ENCODE data around the gene DNMBP.
"Not testable (repeated sequence)": the region's sequence is repeated elsewhere in the genome, so short reads cannot be mapped to it uniquely, and the experiment has no call there.

The DNMBP gene

DNA sequence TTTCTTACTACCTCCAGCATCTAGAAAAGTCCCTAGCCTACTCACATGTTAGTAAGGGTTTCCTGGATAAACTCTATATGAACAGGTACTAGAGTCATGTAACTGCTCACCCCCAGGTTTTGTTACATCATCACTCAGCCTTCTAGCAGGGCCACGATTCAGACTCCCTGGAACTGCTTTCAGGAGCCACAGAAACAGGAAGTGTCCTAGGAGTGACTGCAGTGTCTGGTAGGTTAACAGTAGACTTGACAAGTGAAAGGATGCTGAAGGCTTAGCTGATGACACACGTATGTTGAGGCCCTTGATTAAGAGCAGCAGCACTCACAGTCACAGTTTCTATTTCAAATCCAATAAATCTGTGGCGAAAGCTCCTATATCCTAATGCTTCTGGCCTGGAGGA is 101.2 kb downstream of the DNMBP start:
- DNase-seq: no peak

DNA sequence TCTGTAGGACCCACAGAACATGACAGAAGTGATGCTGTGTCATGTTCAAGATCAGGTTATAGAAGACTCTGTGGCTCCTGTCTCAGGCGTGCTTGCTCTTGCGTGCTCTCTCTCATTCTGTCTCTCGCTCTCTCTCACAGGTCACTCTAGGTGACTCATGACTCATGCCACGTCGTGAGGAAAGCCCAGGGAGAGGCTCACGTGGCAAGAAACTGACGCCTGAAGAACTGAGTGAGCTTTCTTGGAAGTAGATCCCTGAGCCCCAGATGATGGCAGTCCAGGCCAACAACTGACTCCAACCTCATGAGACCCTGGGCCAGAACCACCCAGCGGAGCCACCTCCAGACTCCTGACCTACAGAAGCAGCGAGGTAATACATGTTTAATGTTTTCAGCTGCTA is 103.3 kb downstream of the DNMBP start:
- no peak for DNase-seq

DNA sequence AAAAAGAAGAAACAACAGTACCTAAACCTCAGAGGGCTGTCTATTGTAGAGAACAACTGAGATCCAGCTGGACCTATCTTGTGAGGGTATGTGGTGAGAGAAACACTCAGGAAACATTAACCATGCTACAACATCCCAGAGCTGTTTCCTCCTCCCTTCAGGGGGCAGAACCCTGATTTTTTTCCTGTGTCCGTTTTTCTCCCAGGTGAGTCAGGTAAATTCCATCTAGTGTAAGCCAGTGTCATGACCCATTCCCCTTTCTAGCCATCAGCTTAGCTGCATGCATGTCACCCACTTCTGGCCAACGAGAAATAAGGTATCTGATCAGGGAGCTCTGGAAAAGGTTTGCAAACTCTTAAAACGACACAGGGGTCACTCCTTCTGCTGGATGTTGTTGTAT is 103.8 kb downstream of the DNMBP start:
- DNase-seq: no peak

DNA sequence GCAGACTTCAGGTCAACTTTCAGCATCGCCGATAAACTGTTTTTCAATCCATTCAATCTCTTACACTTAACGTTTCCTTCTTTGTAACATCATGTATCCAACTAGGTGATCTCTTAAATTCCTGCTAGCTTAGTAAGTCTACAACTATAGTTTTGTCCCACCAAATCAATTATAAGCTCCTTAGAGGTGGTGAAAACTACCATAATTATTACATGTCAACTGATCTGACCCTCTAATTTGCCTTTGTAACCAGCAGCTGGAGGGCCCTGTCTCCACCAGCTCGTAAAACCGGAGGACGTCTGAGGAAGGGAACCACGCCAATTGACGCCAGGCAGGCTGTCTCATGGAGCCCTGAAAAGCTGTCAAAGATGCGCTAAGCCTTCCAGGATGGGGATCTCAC is 113.9 kb downstream of the DNMBP start:
- no peak for DNase-seq

DNA sequence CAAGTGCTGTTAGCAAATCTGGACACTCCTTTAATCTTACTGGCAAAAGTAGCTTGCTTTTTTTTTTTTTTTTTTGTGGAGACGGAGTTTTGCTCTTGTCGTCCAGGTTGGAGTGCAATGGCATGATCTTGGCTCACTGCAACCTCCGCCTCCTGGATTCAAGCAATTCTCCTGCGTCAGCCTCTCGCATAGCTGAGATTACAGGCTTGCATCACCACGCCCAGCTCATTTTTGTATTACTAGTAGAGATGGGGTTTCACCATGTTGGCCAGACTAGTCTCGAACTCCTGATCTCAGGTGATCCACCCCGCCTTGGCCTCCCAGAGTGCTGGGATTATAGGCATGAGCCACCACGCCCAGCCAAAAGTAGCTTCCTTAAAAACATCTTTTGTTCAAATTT is 114.7 kb downstream of the DNMBP start:
- not testable (repeated sequence) for DNase-seq

GRCh38 chr10:99894613-99895012 is 115.1 kb downstream of the DNMBP start:
- DNase-seq: no peak

DNA sequence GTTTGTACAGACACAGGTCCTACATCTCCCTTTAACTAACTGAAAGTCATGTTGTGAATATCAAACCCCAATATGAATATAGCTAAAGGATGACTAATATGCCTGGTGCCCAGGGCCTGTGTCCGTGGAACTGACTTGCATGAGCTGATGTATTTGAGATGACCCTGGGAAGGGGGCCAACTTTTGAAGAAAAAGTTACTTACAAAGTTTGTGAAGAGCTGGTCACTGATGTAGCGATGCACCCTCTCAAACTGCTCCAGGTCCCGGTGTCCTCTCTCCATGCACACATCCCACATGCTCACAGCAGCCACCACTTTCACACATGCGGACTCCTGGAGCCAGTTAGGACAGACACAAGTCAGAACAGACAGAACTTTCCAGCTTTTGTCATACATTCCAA is 121.1 kb downstream of the DNMBP start:
- no peak for DNase-seq

DNA sequence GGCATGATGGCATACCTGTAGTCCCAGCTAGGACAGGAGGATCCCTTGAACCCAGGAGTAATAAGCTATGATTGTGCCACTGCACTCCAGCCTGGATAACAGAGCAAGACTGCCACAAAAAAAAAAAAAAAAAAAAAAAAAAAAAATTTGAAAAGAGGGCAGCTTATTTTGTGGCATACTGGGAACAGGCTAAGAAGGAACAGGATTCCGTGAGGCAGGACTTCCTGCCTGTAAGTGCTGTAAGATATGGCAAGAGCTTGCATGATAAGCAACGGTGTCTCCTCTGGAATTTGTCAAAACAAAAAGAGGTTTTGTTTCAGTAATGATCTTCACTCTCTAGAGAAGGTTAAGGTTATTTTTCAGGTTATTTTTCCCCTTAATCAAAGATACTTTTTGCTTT is 126.2 kb downstream of the DNMBP start:
- no peak for DNase-seq

GRCh38 chr10:99881371-99881770 is 128.4 kb downstream of the DNMBP start:
- no peak for DNase-seq

DNA sequence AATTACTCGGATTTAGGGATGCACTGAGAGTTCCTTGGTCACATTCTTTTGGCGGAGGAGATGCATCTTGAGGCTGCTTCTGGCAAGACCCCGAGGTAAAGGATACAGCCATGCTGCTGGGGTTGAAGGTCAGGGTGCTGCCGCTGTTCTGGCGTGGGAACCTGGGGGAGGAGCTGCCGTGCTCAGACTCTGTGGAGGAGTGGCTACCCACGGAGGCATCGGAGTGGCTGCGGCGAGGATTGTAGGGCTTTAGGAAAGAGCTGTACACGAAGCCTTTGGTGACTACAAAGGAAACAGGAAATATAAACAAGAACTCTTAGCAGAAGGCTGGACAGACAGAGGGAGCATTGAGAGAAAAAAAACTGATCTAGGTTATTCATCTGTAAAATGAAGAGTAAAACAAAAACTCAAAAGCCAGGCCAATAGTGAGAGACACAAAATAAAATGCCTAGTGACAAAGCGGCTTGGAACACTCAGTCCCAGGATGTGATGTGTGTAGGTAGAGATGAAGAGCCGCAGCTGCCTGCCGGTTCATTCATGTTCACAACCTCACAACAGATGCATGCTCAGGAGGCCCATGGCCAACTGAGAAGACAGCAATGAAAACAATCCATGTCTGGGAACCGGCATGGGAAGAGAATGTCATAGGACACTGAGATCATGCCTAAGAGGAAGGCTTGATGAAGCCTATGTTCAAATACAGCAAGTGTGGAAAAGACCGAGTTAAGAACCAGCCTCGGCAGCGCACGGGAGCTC is 129.5 kb downstream of the DNMBP start:
- no peak for DNase-seq

DNA sequence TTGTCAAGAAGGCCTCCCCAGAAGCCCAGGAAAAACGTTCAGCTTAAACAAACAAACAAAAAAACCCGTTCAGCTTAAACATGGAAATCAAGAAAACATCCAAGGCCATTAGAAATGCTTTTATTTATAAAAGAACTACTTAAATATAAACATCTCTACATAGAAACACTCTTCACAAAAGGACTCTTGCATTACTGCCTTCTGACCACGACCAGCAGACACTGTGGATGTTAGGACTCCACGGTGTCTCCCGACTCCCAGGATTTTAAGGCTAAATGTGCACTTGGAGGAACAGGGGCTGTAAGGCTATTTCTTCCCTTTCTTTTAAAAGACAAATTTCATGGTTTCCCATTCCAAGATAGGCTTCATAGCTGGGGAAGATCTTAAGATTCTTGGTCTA is 134.3 kb downstream of the DNMBP start:
- no peak for DNase-seq

DNA sequence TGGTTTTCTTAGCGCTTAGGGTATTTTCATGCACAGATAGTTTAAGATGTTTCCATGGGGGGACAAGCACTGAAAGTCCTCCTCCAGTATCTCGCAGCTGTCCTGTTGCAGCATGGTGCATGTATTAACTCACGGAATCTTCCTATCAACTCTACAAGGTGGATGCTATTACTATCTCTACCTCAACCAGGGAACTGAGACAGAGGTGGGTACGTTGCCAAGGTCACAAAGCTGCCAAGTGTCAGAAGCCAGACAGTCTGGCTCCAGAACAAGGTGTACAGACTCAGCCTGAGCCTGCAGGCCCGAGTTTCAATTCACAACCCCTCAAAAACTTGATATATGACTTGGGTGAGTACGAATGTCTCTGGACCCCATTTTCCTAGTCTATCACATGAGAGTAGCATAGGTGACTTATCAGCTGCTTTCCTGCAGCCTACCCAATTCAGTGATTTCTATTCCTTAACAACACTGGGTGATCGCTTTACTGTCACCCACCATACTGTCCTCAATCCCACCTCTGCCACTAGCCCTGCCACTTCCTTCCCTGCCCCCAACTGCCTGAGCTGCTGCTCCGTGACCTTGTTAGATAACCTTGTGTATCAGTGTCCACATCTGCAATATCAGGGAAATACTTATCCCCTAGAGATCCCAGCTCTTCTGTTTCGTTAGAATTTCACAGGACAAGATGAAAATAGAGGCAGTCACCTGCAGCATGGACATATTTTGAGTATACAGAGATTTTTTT is 135.2 kb downstream of the DNMBP start:
- no peak for DNase-seq

DNA sequence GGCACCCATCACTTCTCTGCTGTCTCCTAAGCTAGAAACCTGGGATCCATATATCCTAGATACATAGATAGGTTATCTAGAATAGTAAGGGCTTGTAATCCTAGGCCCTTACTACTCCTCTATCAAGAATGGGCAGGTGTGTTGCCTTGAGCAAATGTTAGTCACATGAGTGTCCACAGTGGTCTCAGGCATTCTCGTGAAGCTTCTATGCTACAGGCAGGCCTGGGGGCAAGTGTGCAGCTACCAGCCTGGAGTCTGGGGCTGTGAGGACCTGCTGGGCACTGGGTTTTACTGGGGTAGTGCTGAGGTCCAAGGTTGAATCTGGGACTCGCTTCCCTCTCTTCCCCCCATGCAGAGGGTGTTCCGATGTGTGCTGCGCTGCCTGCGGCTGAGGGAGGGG is 135.9 kb downstream of the DNMBP start:
- no peak for DNase-seq

DNA sequence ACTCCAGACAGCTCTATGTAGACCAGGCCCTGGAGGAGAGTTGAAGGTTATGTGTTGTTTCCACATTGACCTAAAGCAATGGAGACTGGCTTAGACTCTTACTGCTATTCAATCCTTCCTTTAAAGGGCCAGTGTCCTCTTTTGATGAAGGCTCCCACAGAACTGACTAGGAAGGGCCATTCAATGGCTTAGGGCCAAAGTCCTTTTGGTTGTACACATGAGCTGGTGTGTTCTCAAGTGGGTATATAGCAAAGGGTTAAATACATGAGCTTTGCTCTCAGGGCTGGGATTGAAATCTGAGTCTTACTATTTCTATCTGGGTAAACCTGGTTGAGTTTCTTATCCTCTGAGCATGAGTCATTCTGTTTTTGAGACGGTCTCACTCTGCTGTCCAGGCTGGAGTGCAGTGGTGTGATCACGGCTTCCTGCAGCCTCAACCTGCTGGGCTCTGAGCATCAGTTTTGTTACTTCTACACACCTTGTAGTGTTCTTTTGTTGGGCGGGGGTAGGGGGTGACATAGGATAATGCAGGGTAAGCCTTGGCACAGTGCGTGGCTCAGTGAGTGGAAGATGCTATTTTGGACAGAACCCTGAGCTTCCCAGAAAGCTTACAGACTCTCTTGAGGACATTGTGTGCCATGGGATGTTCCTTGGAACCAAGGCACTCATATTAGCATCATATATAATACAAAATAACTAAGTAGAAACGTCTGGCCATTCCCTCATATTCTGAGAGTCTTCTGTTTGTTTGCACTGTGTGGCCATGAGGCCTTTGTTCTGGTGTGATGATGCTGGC is 137.2 kb downstream of the DNMBP start:
- DNase-seq: no peak

- peak; percentile 30 for DNase-seq
Measured at GRCh38 chr10:99870123-99870730, 139.5 kb downstream of the DNMBP start.

DNA sequence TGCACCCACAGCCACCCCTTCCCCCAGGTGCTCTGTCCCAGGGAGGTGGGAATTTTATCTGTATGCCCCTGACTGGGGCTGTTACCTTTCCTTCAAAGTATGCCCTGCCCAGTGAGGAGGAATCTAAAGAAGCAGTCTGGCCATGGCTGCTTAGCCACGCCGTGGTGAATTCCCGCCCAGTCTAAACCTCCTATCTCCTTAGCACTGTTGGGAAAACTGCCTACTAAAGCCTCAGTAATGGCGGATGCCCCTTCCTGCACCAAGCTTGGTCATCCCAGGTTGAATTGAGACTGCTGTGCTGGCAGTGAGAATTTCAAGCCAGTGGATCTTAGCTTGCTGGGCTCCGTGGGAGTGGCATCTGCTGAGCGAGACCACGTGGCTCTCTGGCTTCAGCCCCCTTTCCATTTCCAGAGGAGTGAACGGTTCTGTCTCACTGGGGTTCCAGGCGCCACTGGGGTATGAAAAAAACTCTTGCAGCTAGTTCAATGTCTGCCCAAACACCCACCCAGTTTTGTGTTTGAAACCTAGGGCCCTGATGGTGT is 140.1 kb downstream of the DNMBP start:
- no peak for DNase-seq

GRCh38 chr10:99867250-99867649 is 142.5 kb downstream of the DNMBP start:
- not testable (repeated sequence) for DNase-seq

GRCh38 chr10:99863535-99864240 is 146.1 kb downstream of the DNMBP start:
- not testable (repeated sequence) for DNase-seq

GRCh38 chr10:99860466-99860865 is 149.3 kb downstream of the DNMBP start:
- DNase-seq: no peak

DNA sequence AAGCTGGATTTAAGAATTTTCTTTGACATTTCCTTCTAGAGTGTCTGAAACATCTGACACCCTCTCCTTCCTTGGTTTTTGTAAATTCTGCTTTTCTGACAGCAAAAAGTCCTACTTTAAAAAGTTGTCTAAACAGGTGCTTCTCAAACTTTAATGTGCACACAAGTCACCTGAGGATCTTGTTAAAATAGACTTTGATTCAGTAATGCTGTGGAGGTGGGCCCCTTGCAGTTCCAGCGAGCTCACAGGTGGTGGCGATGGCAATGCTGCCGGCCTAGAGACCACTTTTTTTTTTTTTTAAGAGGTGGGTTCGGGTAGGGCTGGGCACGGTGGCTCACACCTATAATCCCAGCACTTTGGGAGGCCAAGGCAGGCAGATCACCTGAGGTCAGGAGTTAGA is 150.2 kb downstream of the DNMBP start:
- no peak for DNase-seq

DNA sequence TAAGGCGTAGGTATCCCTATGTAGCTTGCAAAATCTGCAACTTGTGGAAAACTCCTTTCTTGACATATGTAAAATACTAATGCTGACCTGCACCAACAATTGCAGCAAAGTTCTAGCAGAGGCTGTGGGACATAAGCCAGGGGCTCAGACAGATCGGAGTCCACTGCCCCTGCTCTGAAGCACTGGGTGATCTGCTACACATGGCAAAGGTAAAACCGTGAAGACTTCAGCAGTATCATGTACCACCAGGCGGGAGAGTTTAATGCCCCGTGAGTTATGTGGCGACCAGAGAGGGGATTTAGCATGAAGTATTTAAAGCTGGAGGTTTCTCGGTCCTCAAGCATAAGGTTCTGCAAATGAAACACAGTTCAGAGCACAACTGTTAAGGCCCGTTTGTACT is 150.9 kb downstream of the DNMBP start:
- DNase-seq: no peak

DNA sequence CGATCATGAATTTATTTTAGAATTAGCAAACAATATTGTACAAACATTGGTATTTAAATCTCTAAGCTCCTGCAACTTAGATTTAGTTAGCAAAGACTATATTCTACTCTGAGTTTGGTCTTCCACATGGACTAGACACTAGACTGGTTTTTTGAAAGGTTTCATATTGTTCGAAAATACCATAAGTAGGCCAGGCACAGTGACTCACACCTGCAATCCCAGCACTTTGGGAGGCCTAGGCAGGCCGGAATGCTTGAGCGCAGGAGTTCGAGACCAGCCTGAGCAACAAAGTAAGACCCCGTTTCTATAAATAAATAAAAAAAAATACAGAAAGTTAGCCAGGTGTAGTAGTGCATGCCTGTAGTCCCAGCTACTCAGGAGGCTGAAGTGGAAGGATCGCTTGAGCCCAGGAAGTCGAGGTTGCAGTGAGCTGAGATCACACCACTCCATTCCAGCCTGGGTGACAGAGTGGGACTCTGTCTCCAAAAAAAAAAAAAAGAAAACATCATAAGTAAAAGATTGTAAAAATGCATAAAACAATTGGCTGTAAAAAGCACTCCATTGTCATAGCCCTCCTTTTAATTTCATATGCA is 154.2 kb downstream of the DNMBP start:
- DNase-seq: no peak
